NCI-H1417 treated with DMSO at 0.1 percent for 48 hours (cell line): Measurements from ENCODE around the gene FYCO1.
"Not testable (repeated sequence)": the region's sequence is repeated elsewhere in the genome, so short reads cannot be mapped to it uniquely, and the experiment has no call there.

Experiments
- DNase-seq: peaks from one replicate; lab custom pipeline; 2025; lab: John Stamatoyannopoulos, UW

Gene FYCO1

GRCh38 chr3:45995236-45996192 lies at the start of gene FYCO1:
FYCO1 (minus strand) TSS chr3:45995824; CDS start chr3:45984910, 10,914 bp downstream.
- no peak for DNase-seq

- DNase-seq, result no peak
These were observed 43.3 kb upstream of the FYCO1 start for GRCh38 chr3:46038916-46039315.

GRCh38 chr3:46038071-46038470 lies 42.4 kb upstream of the FYCO1 start:
- not testable (repeated sequence) for DNase-seq

- DNase-seq, result no peak
These were observed 40.6 kb upstream of the FYCO1 start for GRCh38 chr3:46036191-46036590.

GRCh38 chr3:46031747-46032146 lies 36.1 kb upstream of the FYCO1 start:
- no peak for DNase-seq

- no peak for DNase-seq
These were observed 35.6 kb upstream of the FYCO1 start for GRCh38 chr3:46031269-46031668.

- no peak for DNase-seq
These were observed 35.0 kb upstream of the FYCO1 start for GRCh38 chr3:46030626-46031025.

GRCh38 chr3:46029953-46030543 lies 34.4 kb upstream of the FYCO1 start:
- no peak for DNase-seq

GRCh38 chr3:46027736-46028397 lies 32.2 kb upstream of the FYCO1 start:
- no peak for DNase-seq

- no peak for DNase-seq
These were observed 31.5 kb upstream of the FYCO1 start, which contains the start of gene XCR1 for GRCh38 chr3:46027021-46027705. XCR1 (minus strand) TSS chr3:46027483; CDS start chr3:46021947, 5,536 bp downstream.

GRCh38 chr3:46025139-46025538 lies 29.5 kb upstream of the FYCO1 start:
- DNase-seq, result no peak

- no peak for DNase-seq
These were observed 28.5 kb upstream of the FYCO1 start for GRCh38 chr3:46024131-46024530.

- no peak for DNase-seq
These were observed 27.5 kb upstream of the FYCO1 start for GRCh38 chr3:46022909-46023785.

GRCh38 chr3:46021516-46021915 lies 25.9 kb upstream of the FYCO1 start:
- no peak for DNase-seq

- DNase-seq, result no peak
These were observed 25.3 kb upstream of the FYCO1 start for GRCh38 chr3:46020766-46021510.

GRCh38 chr3:46019707-46020106 lies 24.1 kb upstream of the FYCO1 start:
- DNase-seq, result no peak

- DNase-seq, result no peak
These were observed 22.1 kb upstream of the FYCO1 start for GRCh38 chr3:46017720-46018119.

GRCh38 chr3:46013316-46014094 lies 17.9 kb upstream of the FYCO1 start:
- no peak for DNase-seq

GRCh38 chr3:46012246-46012645 lies 16.6 kb upstream of the FYCO1 start:
- no peak for DNase-seq
